Naive thymus-derived CD4-positive, alpha-beta T cell (primary cell): Measurements from ENCODE around the gene EIF3CL. TPM values are rescaled to one million over a fixed set of nuclear protein-coding genes. Genes with fewer than 3 reads are reported as not detected.

ENCODE experiments used
- microRNA-seq: library from miRNA; unstranded; fragments of <30 nt; microRNA quantifications from one replicate; pipeline ENCODE4 v1.2.0, GENCODE V29; 2022; ENCODE audit warnings: borderline microRNAs expressed
- polyA plus RNA-seq, 2 donors: library from polyadenylated mRNA; unstranded; fragments of 300-500 nt; fragmentation: Illumina TruSeq; gene quantifications; one replicate each; pipeline ENCODE4 v1.2.3, GENCODE V29; 2021
- total RNA-seq, 6 experiments: library from RNA in 5 of 6; stranded (reverse) in 5 of 6; gene quantifications; 1 replicate in 5 of 6; 2 replicates in 1 of 6; pipeline ENCODE4 v1.2.3 and lab custom pipeline; 2021 to 2026

The EIF3CL gene
- total and polyA plus RNA-seq, 7 experiments from 2014 or later = 14.4 to 78.4 (median 37.0) TPM

Small RNA genes lying within 50 kb of the gene (microRNA-seq; reads per million reads assigned to microRNA genes)
- gene MIR6862-1 = not detected

Other genes starting within 250 kb of the EIF3CL start
- 100 to 1,000 TPM; 232 to 437 (median 385) TPM for gene XPO6, start 191.9 kb downstream of the EIF3CL start, total RNA-seq
- gene XPO6, start 191.9 kb downstream of the EIF3CL start, polyA plus RNA-seq = 100 to 1,000 TPM in 1 of 2 donors, 10 to 100 TPM in 1; 89.5 to 144 TPM
- gene SBK1, start 111.3 kb downstream of the EIF3CL start, total RNA-seq = 10 to 100 TPM in 4 of 5 experiments, 1 to 10 TPM in 1; 6.0 to 19.9 (median 17.9) TPM
- 10 to 100 TPM in 1 of 2 donors, 1 to 10 TPM in 1; 4.2 to 10.0 TPM for gene SBK1, start 111.3 kb downstream of the EIF3CL start, polyA plus RNA-seq
- 1 to 10 TPM; 2.5 to 7.3 (median 5.6) TPM for gene NPIPB6, start 40.3 kb downstream of the EIF3CL start, total RNA-seq
- not detected for gene NPIPB6, start 40.3 kb downstream of the EIF3CL start, polyA plus RNA-seq
- gene NPIPB7, start 68.5 kb upstream of the EIF3CL start, total RNA-seq = under 1 TPM in 4 of 5 experiments, not detected in 1; 0.22 to 0.54 (median 0.25) TPM
- gene NPIPB7, start 68.5 kb upstream of the EIF3CL start, polyA plus RNA-seq = not detected
- gene CLN3, start 88.2 kb upstream of the EIF3CL start, total RNA-seq = 10 to 100 TPM; 56.5 to 76.3 (median 70.7) TPM
- 10 to 100 TPM; 16.0 to 27.3 TPM for gene CLN3, start 88.2 kb upstream of the EIF3CL start, polyA plus RNA-seq
- gene APOBR, start 90.8 kb upstream of the EIF3CL start, total RNA-seq = 10 to 100 TPM in 2 of 5 experiments, 1 to 10 TPM in 3; 3.3 to 28.8 (median 8.2) TPM
- under 1 TPM; 0.22 to 0.79 TPM for gene APOBR, start 90.8 kb upstream of the EIF3CL start, polyA plus RNA-seq
- gene IL27, start 103.0 kb upstream of the EIF3CL start, total RNA-seq = under 1 TPM in 1 of 5 experiments, not detected in 4; 0.49 TPM
- not detected for gene IL27, start 103.0 kb upstream of the EIF3CL start, polyA plus RNA-seq
- gene NUPR1, start 135.1 kb upstream of the EIF3CL start, total RNA-seq = under 1 TPM in 2 of 5 experiments, not detected in 3; 0.05 to 0.11 TPM
- not detected for gene NUPR1, start 135.1 kb upstream of the EIF3CL start, polyA plus RNA-seq
- gene SGF29, start 150.1 kb upstream of the EIF3CL start, total RNA-seq = 10 to 100 TPM; 41.5 to 80.5 (median 55.0) TPM
- 10 to 100 TPM; 68.2 to 85.6 TPM for gene SGF29, start 150.1 kb upstream of the EIF3CL start, polyA plus RNA-seq
- under 1 TPM; 0.21 to 0.73 (median 0.56) TPM for gene SULT1A2, start 193.2 kb upstream of the EIF3CL start, total RNA-seq
- under 1 TPM in 1 of 2 donors, not detected in 1; 0.38 TPM for gene SULT1A2, start 193.2 kb upstream of the EIF3CL start, polyA plus RNA-seq
- gene SULT1A1, start 206.2 kb upstream of the EIF3CL start, total RNA-seq = 10 to 100 TPM in 4 of 5 experiments, 1 to 10 TPM in 1; 9.2 to 70.8 (median 19.6) TPM
- 10 to 100 TPM in 1 of 2 donors, 1 to 10 TPM in 1; 9.4 to 10.5 TPM for gene SULT1A1, start 206.2 kb upstream of the EIF3CL start, polyA plus RNA-seq
- 1 to 10 TPM in 2 of 5 experiments, under 1 TPM in 2, not detected in 1; 0.88 to 3.0 (median 1.4) TPM for gene NPIPB8, start 234.2 kb upstream of the EIF3CL start, total RNA-seq
- not detected for gene NPIPB8, start 234.2 kb upstream of the EIF3CL start, polyA plus RNA-seq